ENCODE data around the gene E2F7. TPM values are rescaled to one million over a fixed set of nuclear protein-coding genes. Genes with fewer than 3 reads are reported as not detected.

Gene E2F7
- total RNA-seq, 1 experiment from 2014 or later, result 13.1 TPM

DNA sequence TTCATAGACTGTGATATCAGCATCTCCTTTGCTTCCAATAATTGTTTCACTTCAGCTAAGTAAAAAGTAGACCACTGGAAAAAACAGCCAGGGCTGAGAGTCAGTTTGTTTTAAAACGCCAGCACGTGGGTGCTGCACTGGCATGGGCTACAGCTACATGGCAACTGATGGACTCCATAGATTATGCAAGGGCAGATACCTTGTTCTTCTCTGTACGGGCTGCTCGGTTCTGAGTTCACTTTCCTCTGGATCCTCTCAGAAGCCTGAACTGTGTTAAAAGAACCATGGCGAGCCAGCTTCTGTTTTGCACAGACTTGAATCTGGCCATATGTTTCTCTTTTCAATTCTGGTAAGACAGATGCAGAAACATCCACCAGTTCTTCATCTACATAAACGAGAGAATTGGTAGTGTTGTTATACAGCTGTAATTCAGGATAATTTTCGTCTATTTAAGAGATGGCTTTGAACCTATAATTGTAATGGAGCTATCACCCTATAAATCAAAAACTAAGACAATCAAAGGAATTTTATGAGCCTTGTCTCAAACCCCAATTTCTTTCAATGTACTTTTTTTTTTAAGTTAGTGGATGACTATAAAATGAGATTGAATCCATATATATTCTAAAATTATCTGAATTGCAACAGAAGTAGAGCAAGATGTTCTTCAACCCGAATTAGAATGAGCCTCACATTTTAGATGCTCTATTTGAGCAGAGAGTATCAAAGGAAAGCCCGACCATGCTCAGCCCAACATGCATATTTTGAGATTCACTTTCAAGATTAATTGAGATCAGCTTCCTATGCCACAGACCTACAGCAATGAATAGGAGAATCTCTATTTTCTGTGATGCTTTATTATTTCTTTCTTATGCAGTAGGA is 31.5 kb downstream of the E2F7 start:
- Histone ChIP-seq H3K36me3 (ENCODE audit: control insufficient read depth, insufficient read depth, low read length) (peaks cover 10% of the 10 kb centered on the region), H3K4me3 (ENCODE audit: low read depth in 2 of 2, low read length in 2 of 2) (no peak overlapping the region), H3K27ac (ENCODE audit: low read length) (no peak overlapping the region), H3K9me3 (ENCODE audit: control insufficient read depth, insufficient read depth, low read depth, low read length) (no peaks in the 10 kb centered on the region; the same call in 1 of the 2 replicates), H3K27me3 (ENCODE audit: control insufficient read depth, insufficient read depth, low read length) (no peaks in the 10 kb centered on the region), H3K4me1 (ENCODE audit: control insufficient read depth, insufficient read depth, low read length) (no peaks in the 10 kb centered on the region)
- no TSS peak for BruUV-seq (replicated peaks)
- DNase-seq (ENCODE audit: low read depth, low spot score), result no peak
- TF ChIP-seq SIN3A (IDR thresholded peaks at IDR 0.05; ENCODE audit: borderline replicate concordance, insufficient read depth, low read depth, low read length), result no peak
- TF ChIP-seq, protein P1, sequence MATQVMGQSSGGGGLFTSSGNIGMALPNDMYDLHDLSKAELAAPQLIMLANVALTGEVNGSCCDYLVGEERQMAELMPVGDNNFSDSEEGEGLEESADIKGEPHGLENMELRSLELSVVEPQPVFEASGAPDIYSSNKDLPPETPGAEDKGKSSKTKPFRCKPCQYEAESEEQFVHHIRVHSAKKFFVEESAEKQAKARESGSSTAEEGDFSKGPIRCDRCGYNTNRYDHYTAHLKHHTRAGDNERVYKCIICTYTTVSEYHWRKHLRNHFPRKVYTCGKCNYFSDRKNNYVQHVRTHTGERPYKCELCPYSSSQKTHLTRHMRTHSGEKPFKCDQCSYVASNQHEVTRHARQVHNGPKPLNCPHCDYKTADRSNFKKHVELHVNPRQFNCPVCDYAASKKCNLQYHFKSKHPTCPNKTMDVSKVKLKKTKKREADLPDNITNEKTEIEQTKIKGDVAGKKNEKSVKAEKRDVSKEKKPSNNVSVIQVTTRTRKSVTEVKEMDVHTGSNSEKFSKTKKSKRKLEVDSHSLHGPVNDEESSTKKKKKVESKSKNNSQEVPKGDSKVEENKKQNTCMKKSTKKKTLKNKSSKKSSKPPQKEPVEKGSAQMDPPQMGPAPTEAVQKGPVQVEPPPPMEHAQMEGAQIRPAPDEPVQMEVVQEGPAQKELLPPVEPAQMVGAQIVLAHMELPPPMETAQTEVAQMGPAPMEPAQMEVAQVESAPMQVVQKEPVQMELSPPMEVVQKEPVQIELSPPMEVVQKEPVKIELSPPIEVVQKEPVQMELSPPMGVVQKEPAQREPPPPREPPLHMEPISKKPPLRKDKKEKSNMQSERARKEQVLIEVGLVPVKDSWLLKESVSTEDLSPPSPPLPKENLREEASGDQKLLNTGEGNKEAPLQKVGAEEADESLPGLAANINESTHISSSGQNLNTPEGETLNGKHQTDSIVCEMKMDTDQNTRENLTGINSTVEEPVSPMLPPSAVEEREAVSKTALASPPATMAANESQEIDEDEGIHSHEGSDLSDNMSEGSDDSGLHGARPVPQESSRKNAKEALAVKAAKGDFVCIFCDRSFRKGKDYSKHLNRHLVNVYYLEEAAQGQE (IDR thresholded peaks at IDR 0.05; ENCODE audit: insufficient read depth in 1 of 2, low read depth in 2 of 2, low read length in 1 of 2), result no peak
- TF ChIP-seq POLR2AphosphoS5 (IDR thresholded peaks at IDR 0.05; ENCODE audit: low read depth, low read length), result no peak
- TF ChIP-seq TCF7L2 (IDR thresholded peaks at IDR 0.05; ENCODE audit: low read depth, low read length), result no peak
- TF ChIP-seq, protein P2, sequence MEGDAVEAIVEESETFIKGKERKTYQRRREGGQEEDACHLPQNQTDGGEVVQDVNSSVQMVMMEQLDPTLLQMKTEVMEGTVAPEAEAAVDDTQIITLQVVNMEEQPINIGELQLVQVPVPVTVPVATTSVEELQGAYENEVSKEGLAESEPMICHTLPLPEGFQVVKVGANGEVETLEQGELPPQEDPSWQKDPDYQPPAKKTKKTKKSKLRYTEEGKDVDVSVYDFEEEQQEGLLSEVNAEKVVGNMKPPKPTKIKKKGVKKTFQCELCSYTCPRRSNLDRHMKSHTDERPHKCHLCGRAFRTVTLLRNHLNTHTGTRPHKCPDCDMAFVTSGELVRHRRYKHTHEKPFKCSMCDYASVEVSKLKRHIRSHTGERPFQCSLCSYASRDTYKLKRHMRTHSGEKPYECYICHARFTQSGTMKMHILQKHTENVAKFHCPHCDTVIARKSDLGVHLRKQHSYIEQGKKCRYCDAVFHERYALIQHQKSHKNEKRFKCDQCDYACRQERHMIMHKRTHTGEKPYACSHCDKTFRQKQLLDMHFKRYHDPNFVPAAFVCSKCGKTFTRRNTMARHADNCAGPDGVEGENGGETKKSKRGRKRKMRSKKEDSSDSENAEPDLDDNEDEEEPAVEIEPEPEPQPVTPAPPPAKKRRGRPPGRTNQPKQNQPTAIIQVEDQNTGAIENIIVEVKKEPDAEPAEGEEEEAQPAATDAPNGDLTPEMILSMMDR (IDR thresholded peaks at IDR 0.05), result no peak
- ChIA-PET POLR2A (no interaction called here), CTCF (no interaction called here)
- intact Hi-C loops (cut with micrococcal nuclease; ENCODE audit: unreplicated experiment) (no loop called here), in situ Hi-C loops (cut with HindIII; ENCODE audit: low pct_unique_long_range_greater_than_20kb, low sequenced_read_pairs) (no loop called here)
- ATAC-seq, result no peak

DNA sequence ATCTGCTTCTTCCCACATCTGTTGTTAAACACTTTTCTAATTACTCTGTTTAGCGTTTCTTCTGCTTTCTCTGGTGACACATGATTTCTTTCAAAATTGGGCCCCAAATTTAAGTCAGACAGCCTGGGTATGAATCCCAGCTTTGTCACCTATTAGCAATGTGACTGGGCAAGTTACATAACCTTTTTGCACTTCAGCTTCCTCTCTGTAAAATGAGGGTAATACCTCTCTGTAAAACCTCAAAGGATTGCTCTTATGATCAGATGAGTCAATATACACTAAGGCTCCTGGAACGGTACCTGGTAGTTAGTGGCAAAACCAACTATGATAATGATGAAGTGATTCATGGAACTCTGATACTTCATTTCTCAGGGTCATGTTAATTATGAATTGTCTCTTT is 33.0 kb downstream of the E2F7 start:
- no peak for DNase-seq (ENCODE audit: low read depth, low spot score)
- ChIA-PET POLR2A (no interaction called here), CTCF (no interaction called here)
- H3K27me3 ChIP-seq (ENCODE audit: control insufficient read depth, insufficient read depth, low read length), result no peaks in the 10 kb centered on the region
- H3K27ac ChIP-seq (ENCODE audit: low read length), result no peak overlapping the region
- no peaks in the 10 kb centered on the region for H3K4me1 ChIP-seq (ENCODE audit: control insufficient read depth, insufficient read depth, low read length)
- in situ Hi-C loops (cut with HindIII; ENCODE audit: low pct_unique_long_range_greater_than_20kb, low sequenced_read_pairs), result no loop called here
- intact Hi-C loops (cut with micrococcal nuclease; ENCODE audit: unreplicated experiment), result no loop called here
- H3K4me3 ChIP-seq (ENCODE audit: low read depth in 2 of 2, low read length in 2 of 2), result no peak overlapping the region
- TF ChIP-seq POLR2AphosphoS5 (IDR thresholded peaks at IDR 0.05; ENCODE audit: low read depth, low read length), result no peak
- TF ChIP-seq, protein P1 (IDR thresholded peaks at IDR 0.05; ENCODE audit: insufficient read depth in 1 of 2, low read depth in 2 of 2, low read length in 1 of 2), result no peak
- no peak for TF ChIP-seq SIN3A (IDR thresholded peaks at IDR 0.05; ENCODE audit: borderline replicate concordance, insufficient read depth, low read depth, low read length)
- TF ChIP-seq, protein P2 (IDR thresholded peaks at IDR 0.05), result no peak
- TF ChIP-seq TCF7L2 (IDR thresholded peaks at IDR 0.05; ENCODE audit: low read depth, low read length), result no peak
- peaks cover 10% of the 10 kb centered on the region for H3K36me3 ChIP-seq (ENCODE audit: control insufficient read depth, insufficient read depth, low read length)
- BruUV-seq (replicated peaks), result no TSS peak
- no peaks in the 10 kb centered on the region for H3K9me3 ChIP-seq (ENCODE audit: control insufficient read depth, insufficient read depth, low read depth, low read length)
- ATAC-seq, result no peak

All from Panc1 (cell line).